ENCODE results near the gene KDM8. TPM values are rescaled to one million over a fixed set of nuclear protein-coding genes. Genes with fewer than 3 reads are reported as not detected.

The KDM8 gene
- total and polyA plus RNA-seq, 2 experiments from 2014 or later: 5.1 to 5.7 TPM

- H3F3A ChIP-seq (replicated peaks; ENCODE audit: low read depth): no peaks in the 10 kb centered on the region
- no peaks in the 10 kb centered on the region for H3K9me2 ChIP-seq (ENCODE audit: insufficient read depth)
- H3K36me3 Mint-ChIP-seq (ENCODE audit: low read depth): peaks cover 11% of the 10 kb centered on the region
- no peak overlapping the region for H3K4me2 ChIP-seq
- no peaks in the 10 kb centered on the region for H3K27me3 ChIP-seq (ENCODE audit: insufficient read depth)
- TF ChIP-seq ZNF331 (CRISPR knock-in tag; IDR thresholded peaks at IDR 0.05; ENCODE audit: low read depth): no peak
- no peak for TF ChIP-seq JUNB (IDR thresholded peaks at IDR 0.05; ENCODE audit: unreplicated experiment)
- TF ChIP-seq, protein P1, sequence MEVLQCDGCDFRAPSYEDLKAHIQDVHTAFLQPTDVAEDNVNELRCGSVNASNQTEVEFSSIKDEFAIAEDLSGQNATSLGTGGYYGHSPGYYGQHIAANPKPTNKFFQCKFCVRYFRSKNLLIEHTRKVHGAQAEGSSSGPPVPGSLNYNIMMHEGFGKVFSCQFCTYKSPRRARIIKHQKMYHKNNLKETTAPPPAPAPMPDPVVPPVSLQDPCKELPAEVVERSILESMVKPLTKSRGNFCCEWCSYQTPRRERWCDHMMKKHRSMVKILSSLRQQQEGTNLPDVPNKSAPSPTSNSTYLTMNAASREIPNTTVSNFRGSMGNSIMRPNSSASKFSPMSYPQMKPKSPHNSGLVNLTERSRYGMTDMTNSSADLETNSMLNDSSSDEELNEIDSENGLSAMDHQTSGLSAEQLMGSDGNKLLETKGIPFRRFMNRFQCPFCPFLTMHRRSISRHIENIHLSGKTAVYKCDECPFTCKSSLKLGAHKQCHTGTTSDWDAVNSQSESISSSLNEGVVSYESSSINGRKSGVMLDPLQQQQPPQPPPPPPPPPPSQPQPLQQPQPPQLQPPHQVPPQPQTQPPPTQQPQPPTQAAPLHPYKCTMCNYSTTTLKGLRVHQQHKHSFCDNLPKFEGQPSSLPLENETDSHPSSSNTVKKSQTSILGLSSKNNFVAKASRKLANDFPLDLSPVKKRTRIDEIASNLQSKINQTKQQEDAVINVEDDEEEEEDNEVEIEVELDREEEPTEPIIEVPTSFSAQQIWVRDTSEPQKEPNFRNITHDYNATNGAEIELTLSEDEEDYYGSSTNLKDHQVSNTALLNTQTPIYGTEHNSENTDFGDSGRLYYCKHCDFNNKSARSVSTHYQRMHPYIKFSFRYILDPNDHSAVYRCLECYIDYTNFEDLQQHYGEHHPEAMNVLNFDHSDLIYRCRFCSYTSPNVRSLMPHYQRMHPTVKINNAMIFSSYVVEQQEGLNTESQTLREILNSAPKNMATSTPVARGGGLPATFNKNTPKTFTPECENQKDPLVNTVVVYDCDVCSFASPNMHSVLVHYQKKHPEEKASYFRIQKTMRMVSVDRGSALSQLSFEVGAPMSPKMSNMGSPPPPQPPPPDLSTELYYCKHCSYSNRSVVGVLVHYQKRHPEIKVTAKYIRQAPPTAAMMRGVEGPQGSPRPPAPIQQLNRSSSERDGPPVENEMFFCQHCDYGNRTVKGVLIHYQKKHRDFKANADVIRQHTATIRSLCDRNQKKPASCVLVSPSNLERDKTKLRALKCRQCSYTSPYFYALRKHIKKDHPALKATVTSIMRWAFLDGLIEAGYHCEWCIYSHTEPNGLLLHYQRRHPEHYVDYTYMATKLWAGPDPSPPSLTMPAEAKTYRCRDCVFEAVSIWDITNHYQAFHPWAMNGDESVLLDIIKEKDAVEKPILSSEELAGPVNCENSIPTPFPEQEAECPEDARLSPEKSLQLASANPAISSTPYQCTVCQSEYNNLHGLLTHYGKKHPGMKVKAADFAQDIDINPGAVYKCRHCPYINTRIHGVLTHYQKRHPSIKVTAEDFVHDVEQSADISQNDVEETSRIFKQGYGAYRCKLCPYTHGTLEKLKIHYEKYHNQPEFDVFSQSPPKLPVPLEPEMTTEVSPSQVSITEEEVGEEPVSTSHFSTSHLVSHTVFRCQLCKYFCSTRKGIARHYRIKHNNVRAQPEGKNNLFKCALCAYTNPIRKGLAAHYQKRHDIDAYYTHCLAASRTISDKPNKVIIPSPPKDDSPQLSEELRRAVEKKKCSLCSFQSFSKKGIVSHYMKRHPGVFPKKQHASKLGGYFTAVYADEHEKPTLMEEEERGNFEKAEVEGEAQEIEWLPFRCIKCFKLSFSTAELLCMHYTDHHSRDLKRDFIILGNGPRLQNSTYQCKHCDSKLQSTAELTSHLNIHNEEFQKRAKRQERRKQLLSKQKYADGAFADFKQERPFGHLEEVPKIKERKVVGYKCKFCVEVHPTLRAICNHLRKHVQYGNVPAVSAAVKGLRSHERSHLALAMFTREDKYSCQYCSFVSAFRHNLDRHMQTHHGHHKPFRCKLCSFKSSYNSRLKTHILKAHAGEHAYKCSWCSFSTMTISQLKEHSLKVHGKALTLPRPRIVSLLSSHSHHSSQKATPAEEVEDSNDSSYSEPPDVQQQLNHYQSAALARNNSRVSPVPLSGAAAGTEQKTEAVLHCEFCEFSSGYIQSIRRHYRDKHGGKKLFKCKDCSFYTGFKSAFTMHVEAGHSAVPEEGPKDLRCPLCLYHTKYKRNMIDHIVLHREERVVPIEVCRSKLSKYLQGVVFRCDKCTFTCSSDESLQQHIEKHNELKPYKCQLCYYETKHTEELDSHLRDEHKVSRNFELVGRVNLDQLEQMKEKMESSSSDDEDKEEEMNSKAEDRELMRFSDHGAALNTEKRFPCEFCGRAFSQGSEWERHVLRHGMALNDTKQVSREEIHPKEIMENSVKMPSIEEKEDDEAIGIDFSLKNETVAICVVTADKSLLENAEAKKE (CRISPR knock-in tag; IDR thresholded peaks at IDR 0.05): no peak
- TF ChIP-seq ZNF114 (CRISPR knock-in tag; IDR thresholded peaks at IDR 0.05): no peak
- no peak for TF ChIP-seq STAT1 (IDR thresholded peaks at IDR 0.05; ENCODE audit: unreplicated experiment)
- TF ChIP-seq ETS1 (IDR thresholded peaks at IDR 0.05): no peak
- ATAC-seq (no peak), DNase-seq (ENCODE audit: low spot score) (no peak)
- no peaks in the 10 kb centered on the region for H4K20me1 ChIP-seq (replicated peaks; ENCODE audit: insufficient read depth)
- no peak overlapping the region for H2AFZ ChIP-seq
- no peaks in the 10 kb centered on the region for H3K4me1 ChIP-seq (ENCODE audit: insufficient read depth)
- H3K4me3 ChIP-seq: no peak overlapping the region
- peaks cover 3% of the 10 kb centered on the region for H3K27me3 Mint-ChIP-seq (ENCODE audit: insufficient read depth, low read depth, poor library complexity)
- no peaks in the 10 kb centered on the region; the same call in 2 of the 3 replicates for H3K4me1 Mint-ChIP-seq
- H3K27ac Mint-ChIP-seq: no peak overlapping the region
- H3K36me3 ChIP-seq (ENCODE audit: insufficient read depth): no peaks in the 10 kb centered on the region
- H3K79me2 ChIP-seq (replicated peaks; ENCODE audit: insufficient read depth): no peaks in the 10 kb centered on the region
- no peak overlapping the region for H3K4me3 Mint-ChIP-seq
- H3K9me3 Mint-ChIP-seq: peaks cover 3% of the 10 kb centered on the region; the same call in 2 of the 3 replicates
- no peak overlapping the region for H3K27ac ChIP-seq (ENCODE audit: low read depth)
Measured at GRCh38 chr16:27219161-27219560, 15.8 kb downstream of the KDM8 start.
